OCI-M2 (cell line): ENCODE results near the gene ADM2.

Experiments used
- DNase-seq: peaks from one replicate; lab custom pipeline; 2025; ENCODE audit not compliant: unreplicated experiment; lab: John Stamatoyannopoulos, UW

Gene ADM2

GRCh38 chr22:50483977-50484853 is 2.9 kb downstream of the ADM2 start:
- no peak for DNase-seq

GRCh38 chr22:50485221-50486131 is 4.1 kb downstream of the ADM2 start:
- DNase-seq = no peak

GRCh38 chr22:50486561-50487289 is 5.4 kb downstream of the ADM2 start, which contains the start of gene MIOX:
Gene MIOX (plus strand): TSS chr22:50486859. CDS start chr22:50486898, 39 bp downstream.
- DNase-seq = no peak

- DNase-seq = no peak
Observed at GRCh38 chr22:50487290-50488005, 6.1 kb downstream of the ADM2 start.

GRCh38 chr22:50488006-50488677 is 6.8 kb downstream of the ADM2 start:
- DNase-seq = no peak

DNA sequence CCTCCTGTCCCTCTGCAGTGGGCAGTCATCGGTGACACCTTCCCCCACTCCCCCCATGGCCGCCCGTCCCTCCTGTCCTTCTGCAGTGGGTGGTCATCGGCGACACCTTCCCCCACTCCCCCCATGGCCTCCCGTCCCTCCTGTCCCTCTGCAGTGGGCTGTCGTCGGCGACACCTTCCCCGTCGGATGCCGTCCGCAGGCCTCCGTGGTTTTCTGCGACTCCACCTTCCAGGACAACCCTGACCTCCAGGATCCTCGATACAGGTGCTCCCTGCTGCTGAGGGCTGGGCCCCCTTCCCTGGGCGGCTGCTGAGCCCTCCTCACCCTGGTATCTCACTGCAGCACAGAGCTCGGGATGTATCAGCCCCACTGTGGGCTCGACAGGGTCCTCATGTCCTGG is 7.5 kb downstream of the ADM2 start:
- no peak for DNase-seq

DNA sequence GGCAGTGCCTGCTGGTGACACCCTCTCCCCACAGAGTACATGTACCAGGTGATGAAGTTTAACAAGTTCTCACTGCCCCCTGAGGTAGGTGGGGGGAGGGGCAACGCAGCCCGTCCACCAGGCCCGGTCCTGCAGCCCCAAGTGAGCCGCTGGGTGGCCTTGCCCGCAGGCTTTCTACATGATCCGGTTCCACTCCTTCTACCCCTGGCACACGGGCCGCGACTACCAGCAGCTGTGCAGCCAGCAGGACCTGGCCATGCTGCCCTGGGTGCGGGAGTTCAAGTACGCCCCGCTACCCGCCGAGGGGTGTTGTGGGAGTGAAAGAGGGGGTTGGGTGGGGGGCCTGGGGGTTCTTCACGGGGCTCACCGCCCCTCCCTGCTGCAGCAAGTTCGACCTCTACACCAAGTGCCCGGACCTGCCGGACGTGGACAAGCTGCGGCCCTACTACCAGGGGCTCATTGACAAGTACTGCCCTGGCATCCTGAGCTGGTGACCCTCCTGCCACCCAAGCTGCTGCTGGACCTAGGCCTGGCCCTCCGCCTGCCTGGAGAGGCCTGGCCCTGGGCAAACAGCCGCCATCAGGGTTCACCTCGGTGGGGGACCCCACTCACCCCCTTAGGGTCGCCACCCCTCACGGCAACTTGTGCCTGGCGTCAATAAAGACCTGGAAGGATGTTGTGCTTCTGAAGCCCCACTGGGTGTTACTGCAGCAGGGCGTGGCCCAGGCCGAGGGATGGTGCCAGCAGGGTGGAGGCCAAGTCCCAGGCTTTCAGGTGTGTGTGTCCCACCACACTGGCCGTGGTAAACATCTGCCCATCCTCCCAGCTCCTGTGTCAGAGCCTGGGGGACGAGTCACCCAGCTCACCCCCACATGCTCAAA is 8.3 kb downstream of the ADM2 start:
- DNase-seq = no peak

DNA sequence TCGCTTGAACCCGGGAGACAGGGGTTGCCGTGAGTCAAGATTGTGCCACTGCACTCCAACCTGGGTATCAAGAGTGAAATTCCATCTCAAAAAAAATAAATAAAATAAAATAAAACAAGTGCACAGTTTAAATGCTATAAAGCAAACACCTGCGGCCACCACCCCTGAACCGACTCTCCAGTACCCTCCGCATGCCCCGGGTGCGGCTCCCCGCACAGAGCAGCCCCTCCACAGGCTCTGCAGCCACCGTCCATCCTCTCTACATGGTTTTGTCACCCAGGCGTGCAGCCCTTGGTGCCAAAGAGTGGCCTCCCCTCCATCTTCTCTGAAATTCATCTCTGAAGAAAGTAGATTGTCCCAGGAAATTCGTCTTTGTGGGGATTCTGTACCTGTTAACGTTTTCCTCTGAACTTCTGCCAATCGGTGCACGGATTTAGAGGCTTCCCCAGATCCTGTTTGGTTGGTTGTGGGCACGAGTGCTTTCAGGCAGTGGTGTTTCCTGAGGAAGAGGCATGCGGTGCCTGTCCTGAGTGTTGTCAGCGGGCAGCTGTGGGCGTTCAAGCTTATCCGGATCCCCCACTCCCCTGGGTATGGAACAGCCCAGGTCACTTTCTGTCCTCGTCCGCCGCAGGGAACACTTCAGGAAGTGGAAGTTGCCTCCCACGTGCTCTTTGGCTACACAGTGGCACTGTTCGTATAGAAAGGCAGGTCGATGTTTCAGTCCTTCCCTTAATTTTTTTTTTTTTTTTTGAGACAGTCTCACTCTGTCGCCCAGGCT is 9.4 kb downstream of the ADM2 start:
- no peak for DNase-seq

DNA sequence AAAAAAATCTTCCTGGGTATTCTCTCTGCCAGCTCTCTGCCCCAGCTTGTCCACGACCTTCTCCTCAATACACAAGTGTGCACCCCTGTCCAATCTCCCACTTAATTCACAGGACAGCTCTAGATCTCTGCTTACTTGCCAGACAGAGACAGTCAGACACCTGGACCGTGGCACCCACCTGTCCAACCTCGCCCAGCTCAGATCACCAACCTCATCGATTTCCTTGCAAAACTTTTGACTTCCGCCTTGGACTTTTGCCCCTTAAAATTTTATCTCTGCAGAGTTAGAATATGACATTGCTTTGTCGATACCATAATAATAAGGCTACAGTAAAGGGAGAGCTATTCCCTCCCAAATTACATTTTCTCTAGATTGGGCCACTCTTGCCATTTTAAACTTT is 15.8 kb downstream of the ADM2 start:
- DNase-seq = no peak

- DNase-seq = peak; percentile 35
Observed at GRCh38 chr22:50498322-50498890, 17.1 kb downstream of the ADM2 start.

GRCh38 chr22:50500452-50500851 is 19.1 kb downstream of the ADM2 start:
- DNase-seq = no peak

- DNase-seq = no peak
Observed at GRCh38 chr22:50502096-50502495, 20.8 kb downstream of the ADM2 start.

DNA sequence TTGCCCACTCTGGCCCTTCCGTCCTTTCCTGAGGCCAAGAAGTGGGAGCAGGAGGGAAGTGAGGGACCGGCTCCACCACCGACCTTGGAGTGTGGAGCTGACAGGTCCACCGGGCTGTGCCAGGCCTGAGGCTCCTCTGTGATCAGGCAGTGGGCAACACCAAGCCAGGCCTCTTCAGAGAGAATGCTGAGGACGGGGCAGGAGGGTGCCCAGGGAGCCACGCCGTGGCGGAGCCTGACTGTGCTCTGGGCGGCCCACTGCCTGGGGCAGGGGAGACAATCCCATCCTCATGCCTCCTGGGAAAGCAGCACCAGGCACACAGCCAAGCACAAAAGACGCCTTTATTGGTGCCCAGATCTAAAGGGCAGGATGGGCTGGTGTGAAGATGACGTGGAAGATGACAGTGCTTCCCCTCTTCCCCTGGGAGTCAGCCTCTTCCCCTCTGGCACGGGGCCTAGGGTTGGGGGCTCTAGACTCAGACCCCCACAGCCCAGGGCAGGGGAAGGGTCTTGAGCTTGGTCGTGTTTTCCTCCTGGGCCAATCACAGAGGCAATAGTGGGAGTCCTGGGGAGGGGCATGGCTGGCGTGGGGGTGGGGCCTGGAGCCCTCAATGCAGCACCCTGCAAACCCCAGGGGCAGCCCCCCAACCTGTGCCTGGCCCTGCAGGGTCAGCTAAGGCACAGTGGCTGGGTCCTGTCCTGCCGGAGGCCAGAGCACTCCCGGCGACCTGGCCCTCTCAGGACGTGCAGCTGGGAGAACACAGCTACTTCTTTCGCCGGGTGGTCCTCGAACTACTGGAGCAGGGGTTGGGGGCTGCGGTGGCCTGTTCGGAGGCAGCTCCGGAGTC is 21.5 kb downstream of the ADM2 start:
- no peak for DNase-seq

DNA sequence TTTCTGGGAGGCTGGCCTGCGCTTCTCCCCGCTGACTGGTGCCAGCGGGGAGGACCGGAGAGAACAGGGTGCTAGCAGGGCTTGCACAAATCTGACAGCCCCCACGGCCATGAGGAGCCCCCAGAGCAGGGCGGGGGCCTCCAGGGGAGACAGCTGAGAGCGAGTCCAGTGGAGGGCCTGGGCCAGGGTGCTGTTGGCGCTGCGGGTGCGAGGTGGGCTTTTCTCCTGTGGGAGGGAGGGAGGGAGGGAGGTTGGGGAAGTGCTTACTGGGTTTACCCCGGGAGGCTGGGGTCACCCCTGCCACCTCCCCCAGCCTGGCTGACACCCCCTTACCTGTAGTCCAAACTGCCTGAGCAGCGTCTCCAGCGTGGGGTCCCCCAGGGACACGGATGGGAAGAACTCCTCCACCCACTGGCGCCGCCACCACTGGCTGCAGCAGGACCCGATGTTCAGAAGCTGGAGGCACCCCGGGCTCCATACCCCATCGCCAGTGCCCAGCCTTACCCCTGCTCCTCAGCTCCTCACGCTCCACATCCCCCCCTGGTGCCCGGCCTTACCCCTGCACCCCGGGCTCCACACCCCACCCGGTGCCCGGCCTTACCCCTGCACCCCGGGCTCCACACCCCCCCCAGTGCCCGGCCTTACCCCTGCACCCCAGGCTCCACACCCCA is 22.3 kb downstream of the ADM2 start:
- no peak for DNase-seq

GRCh38 chr22:50504369-50505211 is 23.2 kb downstream of the ADM2 start:
- DNase-seq = no peak
